Measurements from ENCODE around the gene GPANK1.

DNA sequence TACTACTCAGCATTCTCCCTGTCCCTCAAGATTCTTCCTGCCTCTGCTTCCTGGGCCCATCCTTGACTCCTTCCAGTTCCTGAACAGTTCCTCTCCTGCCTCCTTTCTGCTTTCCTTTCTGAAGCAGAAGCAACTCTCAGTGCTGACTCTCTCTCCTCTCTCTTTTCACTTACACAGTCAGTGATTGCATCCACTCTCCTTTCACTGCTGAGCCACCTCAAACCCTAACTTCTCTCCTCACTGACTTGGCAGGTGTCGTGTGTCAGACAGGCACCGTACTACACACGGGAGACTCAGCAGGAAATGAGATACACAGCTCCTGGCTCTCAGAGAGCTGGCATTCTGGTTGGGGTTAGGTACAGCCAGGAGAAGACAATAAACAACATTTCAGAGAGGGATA lies 32.8 kb upstream of the GPANK1 start:
- TF ChIP-seq, protein P1, sequence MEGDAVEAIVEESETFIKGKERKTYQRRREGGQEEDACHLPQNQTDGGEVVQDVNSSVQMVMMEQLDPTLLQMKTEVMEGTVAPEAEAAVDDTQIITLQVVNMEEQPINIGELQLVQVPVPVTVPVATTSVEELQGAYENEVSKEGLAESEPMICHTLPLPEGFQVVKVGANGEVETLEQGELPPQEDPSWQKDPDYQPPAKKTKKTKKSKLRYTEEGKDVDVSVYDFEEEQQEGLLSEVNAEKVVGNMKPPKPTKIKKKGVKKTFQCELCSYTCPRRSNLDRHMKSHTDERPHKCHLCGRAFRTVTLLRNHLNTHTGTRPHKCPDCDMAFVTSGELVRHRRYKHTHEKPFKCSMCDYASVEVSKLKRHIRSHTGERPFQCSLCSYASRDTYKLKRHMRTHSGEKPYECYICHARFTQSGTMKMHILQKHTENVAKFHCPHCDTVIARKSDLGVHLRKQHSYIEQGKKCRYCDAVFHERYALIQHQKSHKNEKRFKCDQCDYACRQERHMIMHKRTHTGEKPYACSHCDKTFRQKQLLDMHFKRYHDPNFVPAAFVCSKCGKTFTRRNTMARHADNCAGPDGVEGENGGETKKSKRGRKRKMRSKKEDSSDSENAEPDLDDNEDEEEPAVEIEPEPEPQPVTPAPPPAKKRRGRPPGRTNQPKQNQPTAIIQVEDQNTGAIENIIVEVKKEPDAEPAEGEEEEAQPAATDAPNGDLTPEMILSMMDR (IDR thresholded peaks at IDR 0.05): no peak
- no peak for TF ChIP-seq POLR2A (IDR thresholded peaks at IDR 0.05)
- TF ChIP-seq POLR2AphosphoS5 (IDR thresholded peaks at IDR 0.05): no peak

Data from breast epithelium (tissue), 3 donors.